Spleen (tissue), 7 donors: ENCODE measurements around the gene KCNJ12.
"Not testable (repeated sequence)": the region's sequence is repeated elsewhere in the genome, so short reads cannot be mapped to it uniquely, and the experiment has no call there.

Source experiments
- POLR2A ChIP-seq, 3 donors: fragments of 450-650 bp; IDR thresholded peaks; one replicate each; pipeline ENCODE4 v1.5.1; 2017; ENCODE audit warnings: antibody characterized with exemption in 3 of 3, mild to moderate bottlenecking in 1 of 3
- POLR2AphosphoS5 ChIP-seq, 3 donors: sonication (generic); formaldehyde crosslinking; IDR thresholded peaks; one replicate each; pipeline ENCODE4 v1.5.1; 2017; ENCODE audit warnings: antibody characterized with exemption in 3 of 3
- TF ChIP-seq, protein P1 (sequence below), 11 experiments: fragments of 200-600 bp in 7 of 11; fragments of 450-650 bp in 4 of 11; sonication (generic) in 4 of 11; IDR thresholded peaks in 8 of 11; conservative IDR thresholded peaks in 3 of 11; 1 replicate in 7 of 11; 2 replicates in 4 of 11; pipeline versions ENCODE4 v1.4.0 to v1.8.0; 2016 to 2021; ENCODE audit warnings: antibody characterized with exemption in 11 of 11, inconsistent platforms in 4 of 11, mild to moderate bottlenecking in 1 of 11
- donor health status: DM: no; HTN: no; CAD: no; lungs with moderate emphysema.
- donor health status: DM: no; HTN: no; CAD: no.
- donor health status: DM: no; HTN: no; CAD: no.

DNA sequence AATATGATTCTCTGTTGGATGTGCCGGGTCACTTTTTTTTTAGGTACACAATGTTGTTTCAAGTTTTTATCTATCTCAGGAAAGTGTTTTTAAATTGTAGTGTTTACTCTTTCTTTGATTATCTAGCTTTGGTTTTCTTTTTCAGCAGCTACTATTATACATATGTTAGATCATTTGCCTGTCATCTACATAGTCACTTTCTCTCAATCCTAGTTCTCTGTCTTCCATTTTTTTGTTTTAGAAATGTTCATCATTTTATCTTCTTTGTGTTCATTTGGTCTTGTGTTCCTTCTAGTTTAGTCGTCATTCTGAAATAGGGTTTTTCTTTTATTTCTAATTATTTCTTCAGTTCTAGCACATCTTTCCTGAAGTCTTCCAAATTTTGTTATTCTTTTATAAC is 47.4 kb upstream of the KCNJ12 start:
- not testable (repeated sequence) for TF ChIP-seq POLR2A, POLR2AphosphoS5 (IDR thresholded peaks at IDR 0.05)
- TF ChIP-seq, protein P1, sequence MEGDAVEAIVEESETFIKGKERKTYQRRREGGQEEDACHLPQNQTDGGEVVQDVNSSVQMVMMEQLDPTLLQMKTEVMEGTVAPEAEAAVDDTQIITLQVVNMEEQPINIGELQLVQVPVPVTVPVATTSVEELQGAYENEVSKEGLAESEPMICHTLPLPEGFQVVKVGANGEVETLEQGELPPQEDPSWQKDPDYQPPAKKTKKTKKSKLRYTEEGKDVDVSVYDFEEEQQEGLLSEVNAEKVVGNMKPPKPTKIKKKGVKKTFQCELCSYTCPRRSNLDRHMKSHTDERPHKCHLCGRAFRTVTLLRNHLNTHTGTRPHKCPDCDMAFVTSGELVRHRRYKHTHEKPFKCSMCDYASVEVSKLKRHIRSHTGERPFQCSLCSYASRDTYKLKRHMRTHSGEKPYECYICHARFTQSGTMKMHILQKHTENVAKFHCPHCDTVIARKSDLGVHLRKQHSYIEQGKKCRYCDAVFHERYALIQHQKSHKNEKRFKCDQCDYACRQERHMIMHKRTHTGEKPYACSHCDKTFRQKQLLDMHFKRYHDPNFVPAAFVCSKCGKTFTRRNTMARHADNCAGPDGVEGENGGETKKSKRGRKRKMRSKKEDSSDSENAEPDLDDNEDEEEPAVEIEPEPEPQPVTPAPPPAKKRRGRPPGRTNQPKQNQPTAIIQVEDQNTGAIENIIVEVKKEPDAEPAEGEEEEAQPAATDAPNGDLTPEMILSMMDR (IDR thresholded peaks at IDR 0.05 in 8 of 11, conservative IDR thresholded peaks at IDR 0.05 in 3 of 11): not testable (repeated sequence)
